GM19324 (cell line): ENCODE data around the gene HMCN1.
"Not testable (repeated sequence)": the region's sequence is repeated elsewhere in the genome, so short reads cannot be mapped to it uniquely, and the experiment has no call there.

Experiments
- ATAC-seq: cut with Tn5 transposase; IDR thresholded peaks from one replicate; pipeline ENCODE4 v1.9.1; 2021; ENCODE audit warnings: mild to moderate bottlenecking, moderate library complexity; ENCODE audit not compliant: unreplicated experiment, low FRiP score

HMCN1 gene

DNA sequence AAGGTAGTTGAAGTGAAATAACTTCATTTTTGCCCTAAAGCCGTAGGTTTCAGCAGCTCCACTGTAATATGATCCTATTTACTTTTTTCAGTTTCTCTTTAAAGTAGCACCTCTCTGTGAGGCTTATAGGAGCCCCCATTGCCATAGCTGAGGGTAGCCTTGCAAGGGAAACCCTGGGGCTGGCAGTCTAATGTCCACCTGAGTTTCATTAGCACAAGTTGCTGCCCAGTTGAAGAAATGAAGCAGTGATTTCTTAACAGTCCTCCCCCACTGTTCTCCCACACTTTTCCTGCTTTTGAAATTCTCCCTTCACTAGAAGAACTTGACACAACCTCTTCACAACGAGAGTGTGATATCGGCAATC, 1.5 kb downstream of the HMCN1 start:
- peak; percentile 65 for ATAC-seq

DNA sequence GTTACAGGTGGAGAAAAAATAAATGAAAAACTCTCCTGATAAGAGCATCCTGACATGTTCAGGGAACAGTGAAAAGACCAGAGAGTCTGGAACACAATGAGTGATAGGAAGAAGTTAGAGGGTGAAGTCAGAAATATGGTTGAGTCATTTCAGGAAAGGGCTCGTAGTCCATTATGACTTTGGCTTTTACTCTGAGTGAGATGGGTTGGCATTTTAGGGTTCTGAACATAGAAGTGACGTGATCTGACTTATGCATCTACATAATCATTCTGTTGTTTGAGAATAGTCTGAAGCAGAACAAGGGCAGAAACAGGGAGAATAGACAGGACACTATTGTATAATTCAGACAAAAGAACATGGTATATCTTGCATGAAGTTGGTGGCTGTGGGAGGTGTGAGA, 5.8 kb downstream of the HMCN1 start:
- ATAC-seq: no peak

DNA sequence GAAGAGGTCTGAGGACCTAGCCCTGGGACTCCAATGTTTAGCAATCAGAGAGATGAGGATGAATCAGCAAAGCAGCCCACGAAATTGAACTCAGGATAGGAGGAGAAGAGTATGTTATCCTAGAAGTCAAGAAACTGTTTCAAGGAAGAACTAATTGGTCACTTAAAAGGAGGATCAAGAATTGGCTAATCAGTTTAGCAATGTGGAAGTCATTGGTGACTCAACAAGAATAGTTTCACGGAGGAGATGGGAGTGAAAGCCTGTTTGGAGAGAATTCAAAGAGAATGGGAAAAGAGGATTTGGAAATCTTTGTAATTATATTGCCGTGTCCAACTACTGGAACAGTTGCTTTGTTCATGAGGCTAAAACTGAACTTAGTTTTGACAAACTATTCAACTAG, 7.4 kb downstream of the HMCN1 start:
- no peak for ATAC-seq

DNA sequence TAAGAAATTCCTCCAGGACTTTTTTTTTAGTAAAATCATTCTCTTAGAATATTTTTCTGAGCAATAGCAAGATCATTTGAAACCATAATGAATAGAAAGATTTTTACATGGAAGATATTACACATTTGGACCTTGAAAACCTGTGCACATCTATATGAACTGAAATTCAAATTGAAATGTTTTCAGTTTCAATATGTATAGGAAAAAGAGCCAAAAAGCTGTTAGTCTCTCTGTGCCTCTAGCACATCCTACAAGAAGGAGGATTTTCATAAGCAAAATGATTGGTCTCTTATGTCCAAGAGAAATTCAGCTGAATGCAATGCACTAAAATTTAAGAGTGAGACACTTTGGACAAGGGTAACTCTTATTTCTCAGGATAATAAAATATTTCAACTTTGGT, 8.2 kb downstream of the HMCN1 start:
- no peak for ATAC-seq

- ATAC-seq: no peak
These were observed 11.0 kb downstream of the HMCN1 start for GRCh38 chr1:185745165-185745564.

DNA sequence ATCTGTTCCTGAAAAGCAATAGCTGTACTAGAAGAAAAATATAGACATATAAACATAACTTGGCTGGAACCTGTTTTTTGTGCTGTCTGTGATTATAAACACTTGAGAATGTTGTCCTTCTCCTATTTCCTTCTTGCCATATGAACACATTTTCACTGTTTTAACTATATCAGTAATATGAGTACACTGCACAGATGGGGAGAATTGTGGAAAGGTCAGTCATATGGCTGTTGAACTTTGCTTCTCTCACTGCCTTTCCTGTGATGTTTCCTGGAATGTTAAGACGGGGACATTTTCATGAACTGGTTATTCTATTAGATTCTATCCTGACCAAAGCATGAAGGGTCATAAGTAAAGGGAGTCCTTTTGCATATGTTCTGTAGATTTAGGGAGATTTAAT, 24.9 kb downstream of the HMCN1 start:
- ATAC-seq: no peak

DNA sequence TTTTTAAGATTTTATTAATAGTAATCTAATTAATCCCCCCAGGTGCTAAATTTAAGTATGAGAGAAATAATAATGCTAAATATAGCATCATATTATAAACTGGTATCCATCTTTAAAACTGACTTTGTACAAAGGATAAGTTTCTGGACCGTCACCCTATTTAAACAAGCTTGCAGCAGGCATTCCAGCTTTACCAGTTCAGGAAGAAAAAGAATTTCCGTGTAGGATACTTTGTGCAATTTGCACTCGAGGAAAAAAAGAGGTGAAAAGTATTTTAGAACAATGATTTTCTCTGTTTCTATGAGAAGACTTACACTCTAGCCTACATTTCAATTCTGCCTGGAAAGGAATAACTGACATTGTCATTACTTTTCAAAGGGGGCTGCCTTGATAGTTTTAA, 27.6 kb downstream of the HMCN1 start:
- ATAC-seq: no peak

DNA sequence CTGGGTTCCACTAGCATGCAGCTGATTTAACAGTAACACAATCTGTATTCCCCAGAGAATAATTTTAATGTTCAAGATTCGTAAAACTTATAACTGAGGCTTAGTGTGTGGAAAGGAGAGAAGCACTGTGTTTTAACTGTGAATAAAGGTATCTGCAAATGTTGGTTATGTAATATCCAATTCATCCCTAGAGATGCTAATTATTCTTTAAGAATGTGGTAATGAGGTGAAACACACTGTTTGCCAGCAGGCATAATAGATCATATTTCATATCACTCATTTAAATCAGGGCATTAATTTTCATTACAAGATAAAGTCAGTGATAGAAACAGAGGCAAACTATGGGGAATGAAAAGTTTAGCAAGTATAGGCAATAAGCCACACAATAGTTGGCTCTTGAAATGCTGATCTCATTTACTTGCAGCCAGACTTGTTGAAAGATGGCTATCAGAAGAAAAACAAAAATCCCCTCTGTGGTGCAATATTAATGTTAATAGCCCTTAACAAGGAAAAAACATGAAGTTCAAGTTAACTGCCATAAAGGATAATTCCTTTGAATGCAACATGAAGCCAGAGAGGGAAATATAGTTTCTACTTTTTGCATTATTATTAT, 33.4 kb downstream of the HMCN1 start:
- ATAC-seq: no peak

GRCh38 chr1:185768371-185768770, 34.2 kb downstream of the HMCN1 start:
- ATAC-seq: no peak

DNA sequence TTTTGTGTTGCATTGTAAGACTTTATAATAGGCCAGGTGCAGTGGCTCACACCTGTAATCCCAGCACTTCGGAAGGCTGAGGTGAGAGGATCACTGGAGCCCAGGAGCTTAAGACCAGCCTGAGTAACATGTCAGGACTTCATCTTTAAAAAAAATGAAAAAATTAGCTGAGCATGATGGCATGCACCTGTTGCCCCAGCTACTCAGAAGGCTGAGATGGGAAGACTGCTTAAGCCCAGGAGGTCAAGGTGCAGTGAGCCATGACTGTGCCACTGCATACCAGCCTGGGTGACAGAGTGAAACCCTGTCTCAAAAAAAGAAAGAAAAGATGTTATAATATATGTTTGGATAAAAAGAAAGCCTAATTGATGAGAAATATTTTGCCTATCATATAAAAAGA, 34.9 kb downstream of the HMCN1 start:
- ATAC-seq: no peak

- no peak for ATAC-seq
These were observed 40.2 kb downstream of the HMCN1 start for GRCh38 chr1:185774394-185774793.

- ATAC-seq: no peak
These were observed 41.3 kb downstream of the HMCN1 start for GRCh38 chr1:185775501-185775900.

- ATAC-seq: no peak
These were observed 42.3 kb downstream of the HMCN1 start for GRCh38 chr1:185776522-185776921.

DNA sequence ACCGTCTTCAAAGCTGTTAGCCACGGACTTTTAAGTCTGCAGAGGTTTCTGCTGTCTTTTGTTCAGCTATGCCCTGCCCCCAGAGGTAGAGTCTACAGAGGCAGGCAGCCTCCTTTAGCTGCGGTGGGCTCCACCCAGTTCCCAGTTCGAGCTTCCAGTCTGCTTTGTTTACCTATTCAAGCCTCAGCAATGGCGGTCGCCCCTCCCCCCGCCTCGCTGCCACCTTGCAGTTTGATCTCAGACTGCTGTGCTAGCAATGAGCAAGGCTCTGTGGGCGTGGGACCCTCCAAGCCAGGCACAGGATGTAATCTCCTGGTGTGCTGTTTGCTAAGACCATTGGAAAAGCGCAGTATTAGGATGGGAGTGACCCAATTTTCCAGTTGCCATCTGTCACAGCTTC, 49.7 kb downstream of the HMCN1 start:
- ATAC-seq: not testable (repeated sequence)

DNA sequence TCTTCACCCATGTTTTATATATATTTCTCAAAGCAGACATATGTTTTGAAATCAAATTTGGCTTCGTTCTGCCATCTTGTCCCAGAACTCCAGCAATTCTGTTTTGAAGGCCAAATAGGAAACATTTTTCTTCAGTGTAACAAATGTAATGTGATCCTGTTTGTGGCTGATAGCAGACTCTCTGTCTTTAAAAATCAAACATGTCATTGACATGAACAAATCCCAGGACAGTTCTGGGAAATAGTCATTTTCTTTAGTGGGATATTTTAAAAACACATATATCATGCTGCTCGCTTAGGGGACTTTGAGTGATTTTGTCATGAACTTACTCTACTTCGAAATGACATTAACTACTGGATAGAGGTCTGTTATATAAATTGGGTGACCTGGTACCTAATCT, 51.4 kb downstream of the HMCN1 start:
- no peak for ATAC-seq

DNA sequence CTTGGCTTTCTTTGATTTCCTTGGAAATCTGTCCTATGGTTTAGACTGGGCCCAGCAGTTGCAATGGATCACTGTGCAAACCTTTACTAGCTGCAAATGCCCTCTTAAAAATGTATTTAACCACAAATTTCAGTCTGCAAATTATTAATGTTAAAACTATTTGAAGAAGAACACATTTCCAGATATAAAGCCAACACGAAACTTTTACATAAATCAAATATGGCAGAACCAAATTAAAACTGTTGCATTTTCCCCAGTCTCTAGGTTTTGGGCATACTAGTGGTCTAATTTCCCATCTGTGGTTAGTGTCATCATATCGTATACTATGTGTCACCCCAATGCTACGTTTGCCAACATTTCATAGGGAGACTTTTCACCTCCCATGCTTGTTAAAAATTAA, 52.3 kb downstream of the HMCN1 start:
- ATAC-seq: no peak

DNA sequence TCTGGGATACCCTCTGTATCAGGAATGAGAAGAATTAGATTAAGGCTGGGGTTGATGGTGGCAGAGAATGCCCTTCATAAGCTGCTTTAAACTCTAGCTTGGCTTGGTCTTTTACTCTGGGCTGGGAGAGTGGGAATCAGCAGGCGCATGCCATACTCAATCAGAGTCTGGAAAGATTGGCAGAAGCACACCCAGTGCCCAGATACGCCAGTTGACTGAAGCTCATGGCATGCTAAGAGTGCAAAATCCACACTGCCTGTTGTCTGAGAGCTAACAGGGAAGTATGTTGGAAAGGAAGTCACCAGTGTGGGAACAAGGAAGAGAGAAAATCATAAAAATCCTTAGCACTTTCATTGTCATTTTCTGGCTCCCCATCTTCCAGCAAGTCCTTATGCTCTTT, 53.0 kb downstream of the HMCN1 start:
- ATAC-seq: no peak

DNA sequence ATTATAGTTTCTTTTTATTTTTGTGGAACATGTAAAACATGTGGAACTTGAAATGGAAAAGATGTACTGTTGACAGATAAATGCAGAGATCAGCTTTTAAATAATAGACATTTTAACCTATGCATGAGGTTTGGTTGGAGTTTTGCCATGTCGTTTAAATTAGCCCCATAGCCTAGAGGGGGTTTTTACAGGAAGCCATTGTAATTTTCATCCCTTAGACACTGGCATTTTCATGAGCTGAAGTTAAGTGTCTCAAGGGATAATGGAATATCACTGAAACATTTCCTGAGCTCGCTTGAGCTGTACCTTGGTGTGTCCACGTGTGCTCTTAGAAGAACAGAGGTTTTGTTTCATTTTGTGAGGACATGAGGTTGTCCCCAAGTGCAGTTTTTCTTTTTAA, 54.2 kb downstream of the HMCN1 start:
- no peak for ATAC-seq

DNA sequence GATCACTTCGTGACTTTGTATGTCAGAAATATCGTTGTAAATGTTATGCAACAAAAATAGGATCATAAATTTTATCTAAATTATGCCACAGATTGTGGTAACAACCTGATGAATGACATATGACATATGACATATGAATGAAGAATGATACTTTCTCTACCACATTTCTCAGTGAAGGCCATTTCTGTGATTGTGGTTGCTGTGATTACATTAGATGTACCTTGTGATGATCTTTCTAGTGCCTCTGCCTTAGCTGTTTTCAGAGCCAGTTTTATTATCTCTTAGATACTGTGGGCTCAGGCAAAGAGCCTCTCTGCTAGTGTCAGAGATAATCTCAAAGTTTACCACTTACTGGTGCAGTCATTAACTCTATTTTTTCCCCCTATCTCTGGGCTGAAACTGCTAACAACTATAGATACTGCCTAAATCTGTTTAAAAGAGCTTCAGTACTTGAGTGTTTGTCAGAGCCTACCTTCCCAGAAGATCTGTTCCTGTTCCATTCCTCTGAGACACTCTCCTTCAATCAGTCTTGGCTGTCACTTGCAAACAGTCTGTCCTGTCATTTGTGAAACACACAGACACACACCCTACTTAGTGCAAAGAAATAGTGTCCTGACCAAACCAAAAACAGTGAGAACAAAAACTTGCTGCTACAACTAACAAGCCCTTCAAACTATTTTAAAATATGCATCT, 55.5 kb downstream of the HMCN1 start:
- ATAC-seq: no peak

DNA sequence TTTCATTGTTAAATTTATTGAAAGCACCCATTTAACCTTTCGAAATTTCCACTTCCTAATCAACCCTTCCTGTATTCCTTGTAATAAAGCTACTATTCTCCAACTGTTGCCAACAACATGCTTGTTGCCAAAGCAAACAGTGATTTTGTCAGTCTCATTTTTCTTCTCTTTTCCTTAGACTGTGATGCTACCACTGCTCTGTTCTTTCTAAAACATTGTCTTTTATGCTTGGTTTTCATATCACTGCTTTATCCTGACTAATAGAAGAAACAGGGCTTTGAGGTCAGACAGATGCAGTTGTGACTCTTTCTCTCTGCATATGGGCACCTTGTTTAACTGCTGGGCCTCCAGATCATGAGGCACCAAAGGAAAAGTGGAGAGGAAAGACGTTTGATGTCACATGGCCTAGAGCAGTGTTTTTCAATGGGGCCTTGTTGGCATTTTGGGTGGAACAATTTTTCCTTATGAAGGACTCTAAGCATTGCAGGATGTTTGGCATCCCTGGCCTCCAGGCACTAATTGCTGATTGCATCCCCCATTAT, 56.1 kb downstream of the HMCN1 start:
- no peak for ATAC-seq

DNA sequence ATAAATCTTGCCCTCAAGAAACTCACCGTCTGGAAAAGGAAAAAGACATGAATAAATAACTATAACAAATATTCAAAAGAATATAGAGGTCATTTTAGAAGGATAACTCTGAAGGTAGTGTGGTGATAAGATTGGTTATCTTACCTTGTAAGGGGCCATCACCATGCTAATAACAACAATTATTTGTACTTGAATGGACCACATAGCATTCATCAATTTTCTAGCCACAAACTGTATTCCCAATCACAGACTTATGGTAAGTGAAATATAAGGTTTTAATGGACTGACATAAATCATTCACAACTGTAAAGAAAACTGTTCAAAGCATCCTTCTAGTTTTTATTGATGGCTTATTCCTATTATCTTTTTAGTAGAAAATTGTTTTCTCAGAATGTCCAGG, 57.8 kb downstream of the HMCN1 start:
- ATAC-seq: no peak

DNA sequence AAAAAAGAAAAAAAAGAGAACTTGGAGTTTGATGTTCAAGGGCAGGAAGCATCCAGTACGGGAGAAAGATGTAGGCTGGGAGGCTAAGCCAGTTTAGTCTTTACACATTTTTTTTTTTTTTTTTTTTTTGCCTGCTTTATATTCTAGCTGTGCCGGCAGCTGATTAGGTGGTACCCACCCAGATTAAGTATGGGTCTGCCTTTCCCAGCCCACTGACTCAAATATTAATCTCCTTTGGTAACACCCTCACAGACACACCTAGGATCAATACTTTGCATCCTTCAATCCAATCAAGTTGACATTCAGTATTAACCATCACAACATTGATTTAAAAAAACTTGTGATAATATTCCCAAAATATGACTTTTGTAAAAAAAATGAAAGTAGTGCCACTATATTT, 60.3 kb downstream of the HMCN1 start:
- ATAC-seq: not testable (repeated sequence)
